DMS114 treated with DMSO at 0.1 percent for 48 hours (cell line): ENCODE data around the gene TTC22.
A peak's percentile ranks its signal among the peaks of the same experiment; 100 is the strongest.

Experiments
- DNase-seq: peaks from one replicate; lab custom pipeline; 2025; ENCODE audit not compliant: unreplicated experiment; lab: John Stamatoyannopoulos, UW

TTC22 gene

DNA sequence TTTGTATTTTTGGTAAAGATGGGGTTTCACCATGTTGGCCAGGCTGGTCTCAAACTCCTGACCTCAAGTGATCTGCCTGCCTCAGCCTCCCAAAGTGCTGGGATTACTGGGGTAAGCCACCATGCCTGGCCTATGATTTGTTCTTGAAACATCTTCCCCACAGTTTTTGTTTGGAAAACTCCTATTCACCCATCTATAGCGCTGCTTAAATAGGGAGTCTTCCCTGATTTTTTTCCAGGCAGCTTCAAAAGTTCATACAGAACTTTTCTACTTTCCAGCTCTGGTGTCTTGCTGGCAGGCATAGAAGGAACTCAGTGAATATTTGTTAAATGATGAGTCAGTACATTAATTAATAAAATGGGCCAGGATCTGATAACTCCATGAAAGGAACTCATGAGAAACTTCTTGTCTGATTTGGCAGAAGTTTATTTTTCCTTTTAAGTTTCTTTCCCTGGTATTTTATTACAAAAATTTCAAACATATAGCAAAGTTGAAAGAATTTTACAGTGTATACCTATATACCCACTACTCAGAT lies 33.0 kb upstream of the TTC22 start:
- DNase-seq, result no peak

DNA sequence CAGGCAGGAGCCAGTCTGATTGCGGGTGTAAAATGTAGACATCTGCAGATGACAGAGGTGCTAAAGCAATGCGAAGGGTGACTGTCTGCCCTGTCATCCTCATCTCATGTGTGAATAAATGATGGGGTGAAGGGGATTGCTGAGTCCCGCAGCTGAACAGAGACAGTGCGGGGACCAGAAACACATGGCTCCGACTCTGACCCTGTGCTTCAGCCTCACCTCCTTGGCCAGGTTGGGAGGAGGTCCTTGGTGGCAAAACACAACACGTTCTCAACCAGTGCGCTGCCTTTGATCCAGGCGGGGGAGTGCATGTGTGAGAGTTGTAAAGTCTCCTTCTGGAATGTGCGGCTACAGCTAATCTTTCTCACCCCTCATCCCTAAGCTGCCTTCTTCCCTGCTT lies 32.0 kb upstream of the TTC22 start:
- no peak for DNase-seq

DNA sequence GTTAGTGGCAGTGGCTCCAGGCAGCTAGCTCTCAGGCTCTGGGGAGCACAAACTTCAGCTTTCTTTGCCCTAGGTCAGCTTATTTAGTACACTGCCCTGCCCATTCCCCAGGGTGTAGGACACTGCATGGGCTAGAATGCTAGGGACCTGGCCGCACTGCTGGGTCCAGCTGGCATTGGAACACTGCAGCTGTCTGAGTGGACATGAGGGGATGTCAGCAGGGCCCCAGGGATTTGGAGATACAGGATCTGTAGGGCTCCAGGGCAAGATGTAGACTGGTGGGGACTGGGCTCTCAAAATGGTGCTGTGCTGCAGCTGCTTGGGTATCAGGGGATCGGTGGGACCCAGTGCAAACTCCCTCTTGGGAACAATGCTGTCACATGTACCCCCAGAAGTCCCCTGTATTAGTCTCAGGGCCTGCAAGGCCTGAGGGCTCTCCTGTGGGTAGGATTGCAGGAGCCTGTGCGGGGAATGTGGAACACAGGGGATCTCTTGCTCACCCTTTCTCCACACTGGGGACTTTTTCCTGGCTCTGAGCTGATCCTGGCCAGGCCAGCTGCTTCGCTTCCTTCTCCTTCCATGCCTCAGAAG lies 25.2 kb upstream of the TTC22 start:
- no peak for DNase-seq

DNA sequence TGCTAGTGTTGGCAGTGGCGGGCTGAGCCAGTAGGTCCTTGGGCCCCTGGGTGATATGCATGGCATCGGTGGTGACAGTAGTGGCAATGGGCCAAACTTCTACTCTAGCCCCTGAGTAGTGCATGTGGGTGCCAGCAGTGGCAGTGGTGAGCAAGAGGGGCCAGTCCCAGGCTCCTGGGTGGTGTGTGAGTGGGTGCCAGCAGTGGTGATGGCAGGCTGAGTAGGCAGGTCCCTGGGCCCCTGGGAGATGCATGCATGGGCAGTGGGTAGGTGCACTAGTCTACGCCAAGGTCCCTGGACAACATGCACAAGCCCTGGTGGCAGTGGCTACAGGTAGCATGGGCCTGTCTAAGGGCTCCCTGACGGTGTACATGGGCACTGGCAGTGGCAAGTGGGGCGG lies 24.6 kb upstream of the TTC22 start:
- no peak for DNase-seq

DNA sequence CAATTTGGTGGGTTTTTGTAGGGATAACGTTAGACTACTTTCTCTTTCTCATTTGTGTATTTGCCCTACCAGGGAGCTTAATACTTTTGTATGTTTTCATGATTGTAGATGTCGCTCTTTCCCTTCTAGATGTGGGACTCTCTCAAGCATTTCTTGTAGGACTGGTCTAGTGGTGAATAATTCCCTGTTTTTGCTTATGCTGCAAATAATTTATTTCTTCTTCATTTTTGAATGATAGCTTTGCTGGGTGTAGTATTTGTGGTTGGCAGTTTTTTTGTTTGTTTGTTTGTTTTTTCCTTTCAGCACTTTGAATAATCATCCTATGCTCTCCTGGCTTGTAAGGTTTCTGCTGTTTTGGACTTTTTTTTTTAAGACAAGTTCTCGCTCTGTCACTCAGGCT lies 22.5 kb upstream of the TTC22 start:
- DNase-seq, result no peak

DNA sequence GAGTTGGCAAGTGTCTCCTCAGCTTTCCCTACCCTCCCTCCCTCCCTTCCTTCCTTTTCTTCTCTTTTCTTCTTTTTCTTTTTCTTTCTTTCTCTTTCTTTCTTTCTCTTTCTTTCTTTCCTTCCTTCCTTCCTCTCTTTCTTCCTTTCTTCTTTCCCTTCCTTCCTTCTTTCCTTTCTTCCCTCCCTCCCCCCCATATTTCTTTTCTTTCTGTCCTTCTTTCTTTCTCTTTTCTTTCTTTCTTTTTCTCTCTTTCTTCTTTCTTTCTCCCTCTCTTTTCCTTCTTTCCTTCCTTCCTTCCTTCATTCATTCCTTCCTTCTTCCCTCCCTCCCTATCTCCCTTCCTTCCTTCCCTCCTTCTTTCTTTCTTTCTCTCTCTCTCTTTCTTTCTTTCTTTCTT lies 18.6 kb upstream of the TTC22 start:
- DNase-seq, result no peak

DNA sequence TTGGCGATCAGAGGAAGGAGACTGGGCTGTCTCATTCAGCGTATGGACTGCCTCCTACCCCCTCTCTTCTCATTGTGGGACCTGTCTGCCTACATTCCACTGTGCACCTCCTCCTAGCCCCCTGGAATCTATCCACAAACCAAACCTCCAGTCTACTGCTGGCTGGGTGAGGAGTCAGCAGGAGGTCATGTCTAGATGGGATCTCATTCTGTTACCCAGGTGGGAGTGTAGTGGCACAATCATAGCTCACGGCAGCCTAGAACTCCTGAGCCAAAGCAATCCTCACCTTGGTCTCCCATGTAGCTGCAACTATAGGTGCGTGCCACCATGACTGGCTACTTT lies 18.0 kb upstream of the TTC22 start:
- no peak for DNase-seq

DNA sequence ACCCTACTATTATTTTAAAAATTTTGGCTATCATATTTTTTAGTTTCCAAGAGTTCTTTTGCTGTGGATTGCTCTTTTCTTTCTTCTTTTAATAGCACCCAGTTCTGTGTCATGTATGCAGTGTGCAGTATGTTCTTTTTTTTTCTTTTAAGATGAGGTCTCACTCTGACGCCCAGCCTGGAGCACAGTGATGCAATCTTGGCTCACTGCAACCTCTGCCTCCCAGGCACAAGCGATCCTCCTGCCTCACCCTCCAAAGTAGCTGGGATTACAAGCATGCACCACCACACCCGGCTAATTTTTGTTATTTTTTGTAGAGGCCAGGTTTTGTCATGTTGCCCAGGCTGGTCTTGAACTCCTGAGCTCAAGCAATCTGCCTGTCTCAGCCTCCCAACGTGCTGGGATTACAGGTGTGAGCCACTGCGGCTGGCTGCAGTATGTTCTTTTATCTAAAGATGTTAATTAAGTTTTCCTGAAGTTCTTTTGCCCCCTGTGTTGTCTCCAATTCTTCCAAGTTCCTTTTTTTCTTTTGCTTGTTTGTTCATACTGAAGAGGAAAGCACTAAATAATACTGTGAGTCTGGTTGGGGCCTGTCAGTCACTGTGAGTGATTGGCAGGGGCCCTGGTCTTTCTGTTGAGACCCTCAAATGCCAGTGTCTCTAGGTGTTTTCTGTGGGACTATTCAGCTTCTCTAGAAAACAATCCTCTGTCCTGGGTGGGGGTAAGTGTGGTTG lies 17.5 kb upstream of the TTC22 start:
- no peak for DNase-seq

DNA sequence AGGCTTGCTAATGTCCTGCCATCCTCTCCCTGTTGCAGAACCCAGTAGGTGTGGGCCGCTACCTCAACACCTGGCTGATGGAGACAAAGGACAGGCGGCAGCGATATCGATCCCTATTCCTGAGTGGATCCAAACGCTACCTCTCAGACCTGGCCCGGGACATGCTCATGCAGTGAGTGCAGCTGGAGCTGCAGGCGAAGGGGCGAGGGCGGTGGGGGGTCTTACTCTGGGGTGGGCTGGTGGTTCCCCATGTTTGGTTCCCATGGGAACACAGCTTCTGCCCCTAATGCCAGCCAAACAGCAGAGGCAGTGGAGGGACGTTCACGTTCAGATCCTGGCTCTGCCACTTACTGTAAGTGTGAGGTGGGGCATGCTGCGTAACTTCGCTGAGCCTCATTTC lies 15.8 kb upstream of the TTC22 start:
- no peak for DNase-seq

DNA sequence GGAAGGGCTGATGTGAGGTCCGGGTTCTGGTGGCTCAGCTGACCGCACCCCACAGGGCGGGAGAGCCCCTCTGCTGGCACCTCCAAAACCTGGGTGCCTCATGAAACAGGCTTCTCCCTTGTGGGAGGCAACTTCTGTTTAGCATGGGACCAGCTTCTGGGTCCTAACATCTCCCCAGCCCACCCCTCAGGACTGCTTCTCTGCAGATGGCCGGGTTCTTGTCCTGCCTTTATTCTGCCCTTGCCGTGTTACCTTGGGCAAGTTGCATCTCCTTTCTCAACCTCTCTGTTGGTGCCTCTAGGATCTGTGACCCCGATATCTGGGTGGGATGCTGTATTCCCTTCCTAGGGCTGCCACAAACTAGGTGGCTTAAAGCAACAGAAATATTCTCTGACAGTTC lies 15.0 kb upstream of the TTC22 start:
- no peak for DNase-seq

DNA sequence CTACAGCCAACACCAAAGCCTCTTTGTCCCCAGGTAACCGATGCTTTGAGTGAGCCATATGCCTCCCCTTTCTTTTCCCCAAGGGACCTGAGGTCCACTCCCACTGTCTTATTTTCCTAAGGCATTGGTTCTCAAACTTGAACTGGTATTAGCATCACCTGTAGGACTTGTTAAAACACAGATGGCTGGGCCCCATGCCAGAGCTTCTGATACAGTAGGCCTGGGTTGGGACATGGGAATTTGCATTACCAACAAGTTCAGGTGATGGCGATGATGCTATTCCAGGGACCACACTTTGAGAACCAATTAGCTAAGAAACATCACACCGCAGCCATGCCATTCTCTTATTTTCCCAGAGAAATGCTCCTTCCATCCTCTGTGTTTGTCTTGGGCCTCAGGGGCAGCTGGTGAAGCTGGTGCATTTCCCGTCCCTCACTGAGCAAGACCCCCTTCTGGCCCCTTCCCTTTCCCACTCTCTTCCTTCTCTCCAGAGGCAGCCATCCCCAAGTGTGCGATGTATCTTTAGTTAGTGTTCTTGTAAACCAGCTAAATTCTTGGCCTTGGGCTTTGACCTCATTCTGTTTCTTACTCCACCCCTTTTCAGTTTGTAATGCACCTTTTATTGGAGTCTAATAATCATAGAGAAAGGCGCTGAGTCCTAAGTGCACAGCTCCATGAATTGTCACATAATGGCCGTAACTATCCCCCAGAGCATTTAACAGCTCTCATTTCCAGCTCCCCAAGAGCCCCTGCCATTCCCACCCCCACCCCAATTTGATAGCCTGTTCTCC lies 14.2 kb upstream of the TTC22 start:
- no peak for DNase-seq

DNA sequence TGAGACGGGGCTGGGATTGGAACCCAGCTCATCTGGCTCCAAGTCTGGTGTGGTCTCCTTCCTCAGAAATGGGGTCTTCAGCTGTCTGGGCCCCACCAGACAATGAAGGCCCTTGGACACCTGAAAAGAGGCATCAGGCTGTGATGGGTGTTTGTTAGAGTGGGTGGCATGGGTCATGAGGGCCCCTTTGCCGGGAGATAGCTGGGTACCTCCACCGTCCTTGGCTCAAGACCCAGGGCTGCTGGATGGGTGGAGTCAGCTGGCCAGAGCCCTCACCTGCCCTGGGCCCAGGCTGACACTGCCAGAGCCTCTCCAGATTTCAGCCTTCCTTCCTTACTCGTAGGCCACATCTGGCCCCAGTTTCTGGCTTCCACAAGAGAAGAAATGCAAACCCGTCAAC lies 13.4 kb upstream of the TTC22 start:
- DNase-seq, result no peak

DNA sequence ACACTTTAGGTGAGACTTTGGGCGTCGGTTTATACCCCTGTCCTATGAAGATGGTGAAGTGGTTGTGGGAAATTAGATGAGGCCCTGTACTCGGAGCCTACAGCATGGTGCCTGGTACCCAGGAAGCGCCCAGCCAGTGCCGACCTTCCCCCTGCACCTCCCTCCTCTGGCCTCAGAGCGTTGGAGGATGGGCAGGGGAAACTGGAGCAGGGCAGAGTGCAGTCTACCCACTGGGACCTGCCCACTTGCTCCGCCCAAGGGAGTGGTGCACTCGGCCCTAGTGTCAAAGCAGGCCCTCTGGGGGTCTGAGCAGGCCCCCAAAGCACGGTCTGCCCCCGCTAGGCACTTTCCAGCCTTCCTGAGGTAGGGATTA lies 13.0 kb upstream of the TTC22 start:
- no peak for DNase-seq

DNA sequence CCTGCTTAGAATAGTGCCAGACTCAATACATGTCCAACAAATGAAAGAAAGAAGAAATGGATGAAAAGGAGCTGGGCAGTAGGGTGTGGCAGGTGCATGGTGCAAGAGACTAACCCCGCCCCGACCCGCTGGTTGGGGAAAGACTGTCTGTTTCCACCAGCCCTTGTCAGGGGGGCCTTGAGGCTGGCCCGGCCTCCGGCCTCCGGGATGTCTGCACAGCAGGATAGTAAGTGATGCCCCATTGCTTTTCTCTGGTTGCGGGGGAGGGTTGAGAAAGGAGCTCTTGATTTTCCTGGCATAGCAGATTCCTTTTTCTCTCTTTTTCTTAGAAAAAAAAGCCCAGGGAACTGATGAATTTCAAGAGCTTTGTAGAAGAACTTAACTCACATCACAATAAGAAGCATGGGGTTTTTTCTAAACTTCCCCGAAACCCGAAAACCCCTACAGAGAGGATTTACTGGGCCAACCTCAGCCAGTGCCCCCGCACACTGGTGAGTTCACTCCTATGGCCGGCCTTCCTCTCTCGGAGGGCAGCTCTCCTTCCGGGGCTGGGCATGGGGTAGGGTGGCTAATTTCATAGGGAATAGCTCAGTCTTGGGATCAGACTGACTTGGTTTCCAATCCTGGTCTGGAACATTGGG lies 12.5 kb upstream of the TTC22 start:
- no peak for DNase-seq

DNA sequence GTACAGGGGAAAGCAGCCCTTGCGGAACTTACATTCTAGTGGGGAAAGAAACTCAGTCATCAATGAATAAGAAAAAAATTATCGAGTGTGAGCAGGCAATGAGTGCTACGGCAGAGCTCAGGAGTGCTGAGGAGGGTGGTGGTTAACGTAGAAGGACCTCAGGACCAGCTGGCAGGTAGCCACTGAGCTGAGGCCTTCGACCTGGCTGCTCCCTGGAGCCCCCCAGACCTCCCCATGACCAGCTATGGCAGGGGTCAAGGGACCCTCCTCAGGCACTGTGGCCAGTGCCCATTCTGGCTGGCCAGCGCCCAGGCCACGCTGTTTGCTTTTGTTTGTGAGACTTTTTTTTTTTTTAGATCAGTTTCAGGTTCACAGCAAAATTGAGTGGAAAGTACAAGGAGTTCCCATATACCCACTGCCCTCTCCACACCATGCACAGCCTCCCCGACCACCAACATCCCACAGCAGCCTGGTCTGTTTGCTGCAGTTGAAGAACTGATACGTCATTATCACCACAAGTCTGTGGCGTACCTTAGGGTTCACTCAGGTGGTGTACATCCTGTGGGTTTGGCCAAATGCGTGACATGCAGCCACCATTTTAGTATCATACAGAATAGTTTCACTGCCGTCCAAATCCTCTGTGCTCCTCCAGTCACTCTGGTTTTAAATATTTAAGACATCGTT lies 11.8 kb upstream of the TTC22 start:
- DNase-seq, result no peak

DNA sequence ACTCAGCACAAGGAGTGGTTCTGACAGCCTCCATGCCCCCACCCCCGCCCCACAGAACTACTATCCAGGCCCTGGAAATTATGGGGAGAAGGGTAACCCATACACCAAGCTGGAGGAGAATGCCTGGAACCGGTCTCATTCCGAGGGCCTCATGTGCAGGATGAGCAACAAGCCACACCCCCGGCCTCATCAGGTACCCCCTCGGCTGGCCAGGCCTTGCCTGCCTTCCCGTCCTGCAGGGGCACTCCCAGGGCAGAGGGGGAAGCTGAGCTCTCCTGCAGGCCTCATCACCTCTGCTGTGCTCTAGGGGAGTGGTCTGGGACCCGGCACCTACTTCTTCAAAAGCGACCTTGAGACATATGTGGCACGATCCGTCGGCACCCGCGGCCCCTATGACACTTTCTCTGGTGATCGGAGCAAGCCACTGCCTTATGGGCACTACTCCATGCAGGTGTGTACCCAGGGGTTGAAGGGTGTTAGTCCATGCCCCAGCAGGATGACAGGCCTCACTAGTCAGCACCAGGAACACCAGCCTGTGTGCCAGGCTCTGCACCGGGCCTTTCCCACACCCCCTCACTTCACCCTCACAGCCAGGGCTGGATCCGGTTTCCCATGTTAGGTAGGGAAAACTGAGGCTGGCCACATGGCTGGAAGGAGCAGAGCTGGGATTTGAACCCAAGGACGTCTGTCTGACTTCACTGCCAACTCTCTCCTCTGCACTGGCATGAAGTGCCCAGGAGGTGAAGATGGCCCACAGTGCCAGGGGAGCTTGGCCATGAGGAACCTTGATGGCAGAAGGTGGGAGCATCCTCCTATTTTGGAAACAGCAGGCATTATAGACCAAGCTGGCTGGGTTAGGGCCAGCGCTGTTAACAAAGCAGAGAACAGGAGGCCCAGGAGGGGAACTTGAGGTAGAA lies 10.9 kb upstream of the TTC22 start:
- DNase-seq, result no peak

DNA sequence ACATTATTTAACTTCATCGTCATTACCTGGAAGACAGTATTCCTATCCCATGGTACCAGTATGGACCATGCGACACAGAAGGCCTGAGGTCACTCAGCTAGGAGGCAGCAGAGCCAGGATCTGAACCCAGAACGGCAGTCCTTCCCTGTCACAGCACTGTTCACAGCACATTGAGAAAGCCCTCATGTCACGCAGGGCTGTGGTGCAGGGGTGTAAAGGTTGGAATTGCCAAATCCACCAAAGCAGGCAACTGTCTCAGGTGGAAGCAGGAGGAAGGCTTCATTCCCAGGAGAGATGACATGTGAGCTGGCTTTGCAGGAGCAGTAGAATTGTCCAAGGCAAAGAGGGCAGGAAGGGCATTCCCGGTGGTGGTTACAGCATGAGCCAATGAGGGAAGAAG lies 9.9 kb upstream of the TTC22 start:
- DNase-seq, result no peak

DNA sequence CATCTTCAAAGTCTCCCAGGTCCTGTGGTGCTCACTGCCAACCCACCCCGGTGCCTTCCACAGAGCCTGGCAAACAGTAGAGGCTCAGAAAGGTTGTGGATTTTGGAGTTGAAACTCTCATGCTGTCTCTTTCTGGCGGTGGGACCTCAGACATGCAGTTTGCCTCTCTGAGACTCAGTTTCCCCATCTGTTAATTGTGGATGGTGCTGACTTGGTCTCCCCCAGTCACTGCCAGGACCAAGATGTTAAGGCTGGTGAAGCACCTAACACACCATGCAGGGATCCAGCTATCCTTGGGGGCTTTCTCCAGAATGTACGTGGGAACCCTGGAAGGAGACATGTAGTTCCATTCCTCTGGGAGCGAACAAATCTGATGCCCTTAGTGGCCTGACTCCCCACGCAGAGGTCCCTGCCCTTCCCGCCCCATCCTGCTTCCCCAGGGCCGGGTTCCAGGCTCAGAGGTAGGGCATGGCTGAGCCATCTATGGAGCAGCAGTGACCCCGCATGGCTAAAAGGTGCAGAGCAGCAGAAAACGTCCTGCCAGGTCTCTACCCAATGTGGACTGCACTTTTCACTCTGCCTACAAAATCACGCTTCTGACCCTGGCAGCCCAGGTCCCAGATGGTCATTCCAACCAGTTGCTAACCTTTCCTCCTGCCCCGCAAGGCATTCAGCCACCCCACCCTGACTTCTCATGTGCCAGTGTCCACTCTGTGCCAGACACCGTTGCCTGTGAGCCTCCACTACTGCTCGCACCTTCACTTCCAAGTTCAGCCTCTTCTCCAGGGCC lies 9.2 kb upstream of the TTC22 start:
- DNase-seq, result peak; percentile 58

DNA sequence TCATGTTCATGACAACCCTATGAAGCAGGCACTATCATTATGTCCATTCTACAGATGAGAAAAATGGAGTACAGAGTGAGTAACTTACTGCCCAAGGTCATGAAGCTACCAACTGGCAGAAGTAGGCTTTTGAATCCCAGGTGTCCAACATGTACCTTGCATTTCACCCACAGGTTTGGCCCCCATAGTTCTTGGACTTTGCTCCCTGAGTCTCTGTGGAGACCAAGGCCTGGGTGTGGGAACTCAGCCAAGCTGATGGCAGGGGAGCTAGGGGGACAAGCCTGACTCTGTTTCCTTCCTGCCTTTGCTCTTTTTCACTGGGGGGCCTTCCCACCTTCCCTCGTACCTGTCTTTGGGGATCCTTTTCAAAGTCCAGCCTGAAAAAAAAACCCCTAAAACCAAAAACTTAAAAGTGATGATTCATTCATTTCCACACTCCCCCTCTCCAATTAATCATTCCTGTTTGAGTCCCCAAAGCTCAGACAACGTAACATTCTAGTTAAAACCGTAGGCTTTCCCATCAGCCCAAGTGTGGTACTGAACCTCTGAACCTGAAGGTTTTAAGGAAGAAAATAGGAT lies 8.5 kb upstream of the TTC22 start:
- DNase-seq, result no peak
